Sciatic nerve (tissue), 2 donors: ENCODE results near the gene DLGAP3. TPM values are rescaled to one million over a fixed set of nuclear protein-coding genes. Genes with fewer than 3 reads are reported as not detected.

Source experiments
- ATAC-seq: fragments of 200-7000 bp; cut with Tn5 transposase; one replicate; pipeline ENCODE4 v1.9.1; 2020; ENCODE audit warnings: mild to moderate bottlenecking, moderate library complexity
- DNase-seq: peaks from one replicate; pipeline ENCODE4 v3.0.0-alpha.2; 2020; ENCODE audit warnings: low spot score
- intact Hi-C: fragments of 100-400 bp; cut with DNase I; formaldehyde crosslinking; loops from one replicate; pipeline ENCODE4 v1.14.2; 2022
- total RNA-seq: library from RNA; stranded (reverse); fragmentation: NEBNext Ultra II Directional; extraction: Animal tissue kit (Norgen Biotek cat#: 25700); gene quantifications from one replicate; pipeline ENCODE4 v1.2.1, GENCODE V29; 2021
- donor health status: DM: no; HTN: no; CAD: no.
- donor health status: DM: no; HTN: no; CAD: no.

DLGAP3 gene
- total RNA-seq, 1 donor from 2014 or later, result 0.36 TPM

- ATAC-seq (no peak), DNase-seq (no peak)
- intact Hi-C loops, result no loop called here
Observed at GRCh38 chr1:34910425-34910824, 19.0 kb downstream of the DLGAP3 start.

- intact Hi-C loops, result no loop called here
- ATAC-seq (no peak), DNase-seq (no peak)
Observed at GRCh38 chr1:34908369-34908768, 21.1 kb downstream of the DLGAP3 start.

- ATAC-seq (no peak), DNase-seq (no peak)
Observed at GRCh38 chr1:34907487-34908090, 21.9 kb downstream of the DLGAP3 start.

GRCh38 chr1:34906756-34907155 lies 22.7 kb downstream of the DLGAP3 start:
- no peak for DNase-seq
- no peak for ATAC-seq
- intact Hi-C loops, result no loop called here

More at GRCh38 chr1:34907487-34908090, 21.9 kb downstream of the DLGAP3 start:
- intact Hi-C loops, result no loop called here

- intact Hi-C loops, result no loop called here
- ATAC-seq, result no peak
- DNase-seq, result no peak
Observed at GRCh38 chr1:34906222-34906621, 23.2 kb downstream of the DLGAP3 start.

- ATAC-seq (no peak), DNase-seq (no peak)
- intact Hi-C loops, result no loop called here
Observed at GRCh38 chr1:34905098-34905459, 24.4 kb downstream of the DLGAP3 start.

GRCh38 chr1:34904236-34905097 lies 25.0 kb downstream of the DLGAP3 start:
- intact Hi-C loops, result no loop called here
- no peak for DNase-seq
- no peak for ATAC-seq

GRCh38 chr1:34901919-34902318 lies 27.5 kb downstream of the DLGAP3 start:
- DNase-seq (no peak), ATAC-seq (no peak)
- intact Hi-C loops, result no loop called here

GRCh38 chr1:34900775-34901502 lies 28.5 kb downstream of the DLGAP3 start:
- ATAC-seq (no peak), DNase-seq (no peak)
- intact Hi-C loops, result no loop called here

- intact Hi-C loops, result no loop called here
- DNase-seq (no peak), ATAC-seq (no peak)
Observed at GRCh38 chr1:34899906-34900305, 29.5 kb downstream of the DLGAP3 start.

- DNase-seq (no peak), ATAC-seq (no peak)
- intact Hi-C loops, result no loop called here
Observed at GRCh38 chr1:34899471-34899870, 30.0 kb downstream of the DLGAP3 start.

GRCh38 chr1:34898330-34898761 lies 31.1 kb downstream of the DLGAP3 start:
- ATAC-seq (no peak), DNase-seq (no peak)
- intact Hi-C loops, result no loop called here

GRCh38 chr1:34896612-34897011 lies 32.8 kb downstream of the DLGAP3 start:
- intact Hi-C loops, result no loop called here
- ATAC-seq (no peak), DNase-seq (no peak)

- ATAC-seq, result no peak
- intact Hi-C loops, result no loop called here
- DNase-seq, result no peak
Observed at GRCh38 chr1:34889705-34890104, 39.7 kb downstream of the DLGAP3 start.

- intact Hi-C loops, result no loop called here
- no peak for DNase-seq
- no peak for ATAC-seq
Observed at GRCh38 chr1:34887593-34887992, 41.9 kb downstream of the DLGAP3 start.

GRCh38 chr1:34885405-34886247 lies 43.8 kb downstream of the DLGAP3 start:
- intact Hi-C loops, result no loop called here
- ATAC-seq, result peak; percentile 48
- DNase-seq, result no peak

GRCh38 chr1:34884961-34885360 lies 44.5 kb downstream of the DLGAP3 start:
- intact Hi-C loops, result no loop called here
- DNase-seq (no peak), ATAC-seq (no peak)

GRCh38 chr1:34884536-34884935 lies 44.9 kb downstream of the DLGAP3 start:
- DNase-seq (no peak), ATAC-seq (no peak)
- intact Hi-C loops, result no loop called here

GRCh38 chr1:34879230-34879629 lies 50.2 kb downstream of the DLGAP3 start:
- intact Hi-C loops, result no loop called here
- ATAC-seq (no peak), DNase-seq (no peak)
